Sigmoid colon (tissue), 7 donors: ENCODE measurements around the gene TRPM2. TPM values are rescaled to one million over a fixed set of nuclear protein-coding genes. Genes with fewer than 3 reads are reported as not detected.

ENCODE experiments used
- DNase-seq: peaks from one replicate; pipeline ENCODE4 v3.0.0-alpha.2; 2019
- H3K27ac ChIP-seq, 4 donors: fragments of 200-600 bp; sonication (generic); one replicate each; pipeline ENCODE4 v1.5.1; 2016 to 2019; ENCODE audit warnings: mild to moderate bottlenecking in 1 of 4
- H3K27me3 ChIP-seq, 3 donors: fragments of 200-600 bp; sonication (generic); one replicate each; pipeline ENCODE4 v1.5.1; 2019; ENCODE audit warnings: mild to moderate bottlenecking in 1 of 3
- H3K36me3 ChIP-seq, 4 donors: fragments of 200-600 bp; sonication (generic); one replicate each; pipeline ENCODE4 v1.5.1; 2016 to 2019
- H3K4me1 ChIP-seq, 4 donors: fragments of 200-600 bp; sonication (generic); one replicate each; pipeline ENCODE4 v1.5.1; 2017 to 2019
- H3K4me3 ChIP-seq, 4 donors: fragments of 200-600 bp; sonication (generic); one replicate each; pipeline ENCODE4 v1.5.1; 2017 to 2019; ENCODE audit warnings: mild to moderate bottlenecking in 2 of 4, moderate library complexity in 1 of 4
- H3K9me3 ChIP-seq, 4 donors: fragments of 200-600 bp in 3 of 4; sonication (generic) in 3 of 4; one replicate each; pipeline versions ENCODE4 v1.5.1 to v1.6.1; 2013 to 2019
- EP300 ChIP-seq, 4 donors: sonication (generic); formaldehyde crosslinking; IDR thresholded peaks; one replicate each; pipeline ENCODE4 v1.6.1; 2017; ENCODE audit warnings: antibody characterized with exemption in 4 of 4
- POLR2A ChIP-seq, 2 donors: fragments of 450-650 bp; IDR thresholded peaks; one replicate each; pipeline ENCODE4 v1.6.1; 2016; ENCODE audit warnings: antibody characterized with exemption in 2 of 2, mild to moderate bottlenecking in 2 of 2, moderate library complexity in 2 of 2
- POLR2AphosphoS5 ChIP-seq, 4 donors: sonication (generic); formaldehyde crosslinking; IDR thresholded peaks; one replicate each; pipeline ENCODE4 v1.6.1; 2017; ENCODE audit warnings: antibody characterized with exemption in 4 of 4
- WGBS, 2 donors: extraction: QIAGEN DNeasy Blood & Tissue Kit; methylation state at CpG; one replicate each; pipeline ENCODE4 v1.1.7; 2013; 5-methylcytosine and 5-hydroxymethylcytosine counted together
- intact Hi-C: fragments of 100-400 bp; cut with DNase I; formaldehyde crosslinking; loops from one replicate; pipeline ENCODE4 v1.15.1; 2023
- polyA plus RNA-seq, 3 donors: library from polyadenylated mRNA; stranded (reverse); fragments of 200-250 nt; gene quantifications; one replicate each; pipeline ENCODE4 v1.2.3, GENCODE V29; 2013
- total RNA-seq, 4 donors: library from RNA; depleted of rRNA; stranded (reverse); fragments of >200 nt; gene quantifications; one replicate each; pipeline ENCODE4 v1.1.0, GENCODE V29; 2016
- TF ChIP-seq, protein P1 (sequence below), 4 experiments: fragments of 450-650 bp in 3 of 4; fragments of 200-600 bp in 1 of 4; IDR thresholded peaks; one replicate each; pipeline ENCODE4 v1.5.1; 2016 to 2019; ENCODE audit warnings: antibody characterized with exemption in 4 of 4, mild to moderate bottlenecking in 3 of 4, moderate library complexity in 2 of 4
- donor health status: healthy with polysubstance abuse.
- donor health status: Bipolar disorder and iron deficiency.
- donor health status: healthy.

The TRPM2 gene
- total and polyA plus RNA-seq, 7 donors: 1.6 to 4.9 (median 3.4) TPM

DNA sequence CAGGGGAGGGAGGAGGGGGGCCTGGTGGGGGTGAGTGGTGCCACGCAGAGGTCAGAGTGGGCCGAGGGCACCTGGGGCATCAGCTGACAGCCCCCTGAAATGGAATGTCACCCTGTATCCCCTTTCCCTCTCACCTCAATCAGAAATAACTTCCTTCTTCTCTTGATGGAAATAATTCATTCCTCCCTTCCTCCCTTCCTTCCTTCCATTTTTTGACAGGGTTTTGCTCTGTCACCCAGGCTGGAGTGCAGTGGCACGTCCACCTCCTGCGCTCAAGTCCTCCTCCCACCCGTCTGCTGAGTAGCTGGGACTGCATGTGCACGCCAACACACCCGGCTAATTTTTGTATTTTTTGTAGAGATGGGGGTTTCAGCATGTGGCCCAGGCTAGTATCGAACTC, 53.5 kb downstream of the TRPM2 start:
- Histone ChIP-seq H3K4me1 (no peaks in the 10 kb centered on the region), H3K27ac (no peak overlapping the region), H3K36me3 (no peaks in the 10 kb centered on the region), H3K9me3 (no peaks in the 10 kb centered on the region), H3K4me3 (no peak overlapping the region), H3K27me3 (peaks cover 0 to 12% (median 0%) of the 10 kb centered on the region in 3 donors)
- TF ChIP-seq POLR2A (IDR thresholded peaks at IDR 0.05) (no peak), EP300 (IDR thresholded peaks at IDR 0.05) (no peak), POLR2AphosphoS5 (IDR thresholded peaks at IDR 0.05) (no peak)
- TF ChIP-seq, protein P1, sequence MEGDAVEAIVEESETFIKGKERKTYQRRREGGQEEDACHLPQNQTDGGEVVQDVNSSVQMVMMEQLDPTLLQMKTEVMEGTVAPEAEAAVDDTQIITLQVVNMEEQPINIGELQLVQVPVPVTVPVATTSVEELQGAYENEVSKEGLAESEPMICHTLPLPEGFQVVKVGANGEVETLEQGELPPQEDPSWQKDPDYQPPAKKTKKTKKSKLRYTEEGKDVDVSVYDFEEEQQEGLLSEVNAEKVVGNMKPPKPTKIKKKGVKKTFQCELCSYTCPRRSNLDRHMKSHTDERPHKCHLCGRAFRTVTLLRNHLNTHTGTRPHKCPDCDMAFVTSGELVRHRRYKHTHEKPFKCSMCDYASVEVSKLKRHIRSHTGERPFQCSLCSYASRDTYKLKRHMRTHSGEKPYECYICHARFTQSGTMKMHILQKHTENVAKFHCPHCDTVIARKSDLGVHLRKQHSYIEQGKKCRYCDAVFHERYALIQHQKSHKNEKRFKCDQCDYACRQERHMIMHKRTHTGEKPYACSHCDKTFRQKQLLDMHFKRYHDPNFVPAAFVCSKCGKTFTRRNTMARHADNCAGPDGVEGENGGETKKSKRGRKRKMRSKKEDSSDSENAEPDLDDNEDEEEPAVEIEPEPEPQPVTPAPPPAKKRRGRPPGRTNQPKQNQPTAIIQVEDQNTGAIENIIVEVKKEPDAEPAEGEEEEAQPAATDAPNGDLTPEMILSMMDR (IDR thresholded peaks at IDR 0.05): no peak
- DNase-seq: no peak
- 85 to 87% methylated on average over 8 of the region's 8 CpGs for WGBS, 2 donors
- intact Hi-C loops: no loop called here

DNA sequence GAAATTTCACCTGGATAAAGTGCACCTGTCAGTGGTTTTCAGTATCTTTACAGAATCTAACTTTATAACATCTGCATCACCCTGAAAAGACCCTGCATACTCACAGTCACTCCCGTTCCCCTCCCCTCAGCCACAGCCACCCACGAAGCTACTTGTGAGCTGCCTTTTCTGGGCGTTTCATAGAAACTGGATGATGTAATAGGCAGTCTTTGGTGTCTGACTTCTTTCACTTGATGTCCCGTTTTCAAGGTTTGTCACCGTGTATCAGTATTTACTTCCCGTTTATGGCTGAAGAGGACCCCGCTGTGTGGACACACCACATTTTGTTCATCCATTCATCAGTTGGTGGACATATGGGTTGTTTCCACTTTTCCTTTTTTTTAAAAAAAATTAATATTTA, 54.1 kb downstream of the TRPM2 start:
- Histone ChIP-seq H3K4me1 (no peaks in the 10 kb centered on the region), H3K27ac (no peak overlapping the region), H3K9me3 (no peaks in the 10 kb centered on the region), H3K27me3 (peaks cover 0 to 12% (median 0%) of the 10 kb centered on the region in 3 donors), H3K36me3 (no peaks in the 10 kb centered on the region), H3K4me3 (no peak overlapping the region)
- TF ChIP-seq EP300 (IDR thresholded peaks at IDR 0.05) (no peak), POLR2AphosphoS5 (IDR thresholded peaks at IDR 0.05) (no peak), POLR2A (IDR thresholded peaks at IDR 0.05) (no peak)
- TF ChIP-seq, protein P1 (IDR thresholded peaks at IDR 0.05): no peak
- intact Hi-C loops: no loop called here
- no peak for DNase-seq
- WGBS, 2 donors: 76 to 80% methylated on average over 7 of the region's 7 CpGs

DNA sequence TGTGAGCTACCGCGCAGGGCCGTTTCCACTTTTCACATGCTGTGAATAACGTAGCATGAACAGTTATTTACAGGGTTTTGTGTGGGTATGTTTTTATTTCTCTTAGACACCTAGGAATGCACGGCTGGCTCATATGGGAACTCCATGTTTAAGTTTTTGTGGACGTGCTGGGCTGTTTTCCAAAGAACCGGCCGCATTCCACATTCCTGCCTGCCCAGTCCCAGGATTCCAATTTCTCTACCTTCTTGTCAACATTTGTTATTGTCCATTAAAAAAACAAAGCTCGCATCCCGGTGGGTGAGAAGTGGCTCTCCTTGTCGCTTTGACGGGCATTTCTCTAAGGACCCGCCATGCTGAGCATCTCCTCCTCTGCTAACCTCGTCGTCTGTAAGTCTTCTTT, 54.8 kb downstream of the TRPM2 start:
- TF ChIP-seq POLR2A (IDR thresholded peaks at IDR 0.05) (no peak), EP300 (IDR thresholded peaks at IDR 0.05) (no peak), POLR2AphosphoS5 (IDR thresholded peaks at IDR 0.05) (no peak)
- TF ChIP-seq, protein P1 (IDR thresholded peaks at IDR 0.05): no peak
- H3K9me3 ChIP-seq: no peaks in the 10 kb centered on the region
- no peak overlapping the region for H3K4me3 ChIP-seq
- peaks cover 0 to 12% (median 0%) of the 10 kb centered on the region in 3 donors for H3K27me3 ChIP-seq
- 90 to 92% methylated on average over 15 of the region's 15 CpGs for WGBS, 2 donors
- no peak overlapping the region for H3K27ac ChIP-seq
- no peaks in the 10 kb centered on the region for H3K36me3 ChIP-seq
- intact Hi-C loops: no loop called here
- no peaks in the 10 kb centered on the region for H3K4me1 ChIP-seq
- no peak for DNase-seq

DNA sequence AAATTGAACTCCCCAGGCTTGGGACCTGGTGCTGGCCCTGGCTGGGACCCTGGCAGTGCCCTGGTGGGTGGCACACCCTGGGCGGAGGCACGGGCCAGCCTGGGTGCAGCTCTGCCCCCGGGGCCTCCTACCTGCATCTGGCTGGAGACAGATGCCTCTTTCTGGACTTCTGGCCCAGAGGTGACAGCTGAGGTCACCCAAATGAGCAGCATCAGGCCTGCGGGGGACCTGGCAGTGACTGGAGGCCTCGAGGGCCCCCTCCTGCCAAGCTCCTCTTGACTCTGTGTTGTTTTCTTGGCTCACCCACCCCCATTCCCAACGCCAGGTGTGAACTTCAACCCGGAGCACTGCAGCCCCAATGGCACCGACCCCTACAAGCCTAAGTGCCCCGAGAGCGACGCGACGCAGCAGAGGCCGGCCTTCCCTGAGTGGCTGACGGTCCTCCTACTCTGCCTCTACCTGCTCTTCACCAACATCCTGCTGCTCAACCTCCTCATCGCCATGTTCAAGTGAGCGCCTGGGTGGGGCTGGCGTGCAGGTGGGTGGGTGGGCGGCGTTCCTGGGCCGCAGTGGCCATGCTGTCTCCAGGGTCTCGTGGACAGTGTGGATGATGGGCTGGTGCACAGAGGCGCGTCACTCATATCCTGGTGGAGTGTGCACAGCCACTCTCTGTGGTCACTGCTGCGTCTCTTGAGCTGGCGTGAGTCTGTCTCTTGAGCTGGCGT, 60.3 kb downstream of the TRPM2 start:
- Histone ChIP-seq H3K4me3 (no peak overlapping the region), H3K9me3 (no peaks in the 10 kb centered on the region), H3K4me1 (no peaks in the 10 kb centered on the region), H3K27ac (no peak overlapping the region), H3K36me3 (no peaks in the 10 kb centered on the region), H3K27me3 (peaks cover 0 to 24% (median 0%) of the 10 kb centered on the region in 3 donors)
- WGBS, 2 donors: 91 to 93% methylated on average over 27 of the region's 27 CpGs
- no peak for TF ChIP-seq POLR2A (IDR thresholded peaks at IDR 0.05)
- TF ChIP-seq POLR2AphosphoS5 (IDR thresholded peaks at IDR 0.05): no peak
- TF ChIP-seq EP300 (IDR thresholded peaks at IDR 0.05): no peak
- TF ChIP-seq, protein P1 (IDR thresholded peaks at IDR 0.05): no peak
- DNase-seq: peak; percentile 30
- intact Hi-C loops: no loop called here
